Activated T-helper 9 cell treated with anti-CD3 and anti-CD28 coated beads, Interleukin-2, amount 50 U/mL, for 16 hours (primary cell): ENCODE measurements around the gene NOX3.
"Not testable (repeated sequence)": the region's sequence is repeated elsewhere in the genome, so short reads cannot be mapped to it uniquely, and the experiment has no call there.

Experiments used
- DNase-seq: peaks from one replicate; pipeline ENCODE4 v3.0.0-alpha.2; 2020; ENCODE audit warnings: low read depth

Gene NOX3

DNA sequence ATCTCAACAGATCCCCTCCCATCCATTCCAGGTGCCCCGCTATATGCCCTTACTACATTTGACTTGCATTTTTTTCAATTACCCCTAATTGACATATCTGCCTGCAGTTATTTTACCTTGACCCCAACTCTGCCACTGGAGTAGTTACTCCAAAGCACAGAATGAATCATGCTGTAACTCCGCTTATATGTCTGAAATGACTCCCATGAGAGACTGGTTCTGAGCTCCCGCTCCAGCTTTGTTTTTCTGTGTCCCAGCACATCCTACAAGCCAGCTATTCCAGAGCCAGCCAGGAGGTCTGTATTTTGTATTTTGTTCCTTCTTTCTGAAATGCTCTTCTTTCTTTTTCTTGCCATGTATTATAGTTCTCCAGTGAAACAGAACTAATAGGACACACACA lies 10.9 kb upstream of the NOX3 start:
- no peak for DNase-seq

DNA sequence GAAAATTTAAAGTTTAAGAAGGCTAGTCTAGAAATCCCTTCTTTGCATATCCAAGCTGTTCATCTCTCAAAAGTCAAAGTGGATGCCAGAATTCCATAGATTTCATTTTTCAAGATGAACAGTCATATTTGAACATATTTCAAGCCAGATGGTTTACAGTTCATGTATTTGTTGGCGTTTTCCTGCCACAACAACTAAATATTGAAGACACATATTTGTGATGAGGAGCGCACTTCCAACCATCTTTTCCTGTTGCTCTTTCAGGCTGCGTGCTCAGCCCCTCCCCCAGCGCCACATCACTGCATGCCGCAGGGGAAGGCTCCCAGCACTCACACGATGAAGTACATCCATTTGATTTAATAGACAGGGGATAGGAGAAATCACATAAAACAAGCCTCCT lies 5.9 kb upstream of the NOX3 start:
- no peak for DNase-seq

DNA sequence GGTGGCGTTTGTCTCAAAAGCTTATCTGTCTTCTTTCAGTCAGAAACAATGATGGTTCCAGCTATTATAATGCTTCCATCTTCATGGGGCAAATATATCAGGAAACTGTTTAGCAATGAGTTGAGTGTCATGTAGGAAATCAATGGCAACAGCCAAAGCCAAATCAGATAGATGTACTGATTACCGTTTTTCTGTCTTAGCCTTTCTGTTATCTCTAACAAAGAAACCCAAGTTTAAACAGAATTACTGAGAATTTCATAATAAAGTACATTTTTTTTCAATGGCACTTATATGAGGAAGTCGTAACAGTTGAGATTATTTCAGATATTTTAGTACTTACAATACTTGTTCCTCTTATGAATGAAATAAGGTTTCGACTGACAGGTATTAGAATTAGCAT lies 1.2 kb downstream of the NOX3 start:
- DNase-seq: no peak

DNA sequence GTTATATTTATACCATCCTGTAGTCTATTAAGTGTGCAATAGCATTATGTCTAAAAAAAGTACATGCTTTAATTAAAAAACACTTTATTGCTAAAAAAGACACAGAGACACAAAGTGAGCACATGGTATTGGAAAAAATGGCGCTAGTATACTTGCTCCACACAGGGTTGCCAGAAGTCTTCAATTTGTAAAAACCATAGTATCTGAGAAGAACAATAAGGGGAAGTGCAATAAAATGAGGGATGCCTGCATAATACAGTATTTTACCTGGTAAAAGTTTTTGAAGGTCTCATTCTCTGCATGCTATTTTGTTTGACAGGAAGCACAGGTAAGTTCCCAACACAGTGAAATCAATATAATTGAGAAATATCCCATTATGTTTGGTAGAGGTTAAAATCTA lies 1.6 kb downstream of the NOX3 start:
- DNase-seq: no peak

DNA sequence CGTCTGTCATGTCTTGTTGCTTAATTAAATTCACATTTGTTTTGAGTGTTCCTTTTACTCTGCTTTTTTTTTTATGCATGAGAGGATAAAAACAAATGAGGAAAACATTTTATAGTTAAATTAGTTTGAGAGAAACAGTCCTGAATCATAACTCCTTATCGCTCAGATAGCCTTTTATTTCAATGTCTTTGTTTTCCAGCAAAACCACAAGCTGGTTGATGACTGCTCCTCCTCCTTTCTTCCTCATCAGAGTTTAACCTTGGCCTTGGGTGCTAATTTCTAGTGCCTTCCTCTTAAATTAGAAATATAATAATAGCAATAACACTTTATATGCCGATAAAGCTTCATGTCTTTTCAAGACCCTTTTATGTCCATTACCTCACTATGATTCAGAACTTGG lies 3.1 kb downstream of the NOX3 start:
- DNase-seq: no peak

DNA sequence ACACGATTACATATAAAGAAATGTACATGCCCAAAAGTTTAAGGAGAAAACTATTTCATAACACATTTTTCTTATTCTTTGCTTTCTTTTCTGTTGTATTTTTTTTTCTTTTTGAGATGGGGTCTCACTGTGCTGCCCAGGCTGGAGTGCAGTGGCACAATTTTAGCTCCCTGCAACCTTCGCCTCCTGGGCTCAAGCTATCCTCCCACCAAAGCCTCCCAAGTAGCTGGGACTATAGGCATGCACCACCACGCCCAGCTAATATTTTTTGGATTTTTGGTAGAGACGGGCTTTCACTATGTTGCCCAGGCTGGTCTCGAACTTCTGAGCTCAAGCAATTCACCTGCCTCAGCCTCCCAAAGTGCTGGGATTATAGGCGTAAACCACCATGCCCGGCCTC lies 4.1 kb downstream of the NOX3 start:
- not testable (repeated sequence) for DNase-seq

DNA sequence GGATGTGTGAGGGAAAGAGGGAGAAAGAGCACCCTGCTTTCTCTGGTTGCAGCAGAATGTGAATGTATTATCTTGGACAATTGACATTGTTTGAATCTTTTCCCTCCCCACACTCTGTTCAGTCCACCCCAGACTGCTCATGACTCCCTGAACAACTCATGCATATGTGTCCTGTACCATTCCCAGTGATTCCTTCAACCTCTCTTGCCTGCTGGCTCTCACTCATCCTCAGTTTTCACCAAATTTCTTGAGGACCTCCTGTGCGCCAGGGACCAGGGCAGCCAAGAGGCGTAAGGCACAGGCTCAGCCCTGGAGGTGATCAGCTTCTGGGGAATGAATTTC lies 5.4 kb downstream of the NOX3 start:
- DNase-seq: no peak

DNA sequence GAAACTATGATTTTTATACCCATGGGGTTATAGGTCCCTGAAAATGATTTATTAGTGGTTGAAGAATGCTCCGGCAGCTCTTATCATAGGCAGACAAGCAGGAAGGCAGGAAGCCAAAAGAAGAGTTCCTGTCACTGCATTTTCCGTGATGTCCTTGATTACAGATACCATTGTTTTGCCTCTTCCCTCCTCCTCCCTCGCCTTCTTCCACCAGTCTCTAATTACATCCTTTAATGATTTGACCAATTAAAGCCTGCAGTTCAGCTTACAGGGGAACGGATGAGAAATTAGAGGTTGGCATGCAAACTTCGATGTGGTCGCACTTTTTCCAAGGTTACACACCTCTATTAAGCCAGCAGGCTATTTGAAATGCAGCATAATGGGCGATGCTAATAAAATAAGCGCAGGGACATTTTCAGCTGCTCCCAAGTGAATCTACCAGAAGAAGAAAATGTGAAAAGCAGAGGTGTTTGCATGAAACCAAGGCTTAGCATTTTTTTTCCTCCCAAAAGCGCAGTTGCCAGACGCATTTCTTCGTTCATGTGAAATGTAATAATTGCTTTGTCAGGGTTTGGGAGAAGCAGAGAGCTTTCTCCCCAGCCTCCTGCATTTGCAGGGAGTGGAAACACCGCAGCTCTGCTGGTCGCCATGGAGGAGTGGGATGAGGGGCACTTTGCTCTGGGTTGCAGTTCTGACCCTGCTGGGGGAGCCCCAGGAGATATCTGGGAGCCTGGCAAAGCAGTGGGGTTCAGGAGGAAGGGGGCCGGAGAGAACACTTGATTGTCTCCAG lies 6.0 kb downstream of the NOX3 start:
- no peak for DNase-seq

DNA sequence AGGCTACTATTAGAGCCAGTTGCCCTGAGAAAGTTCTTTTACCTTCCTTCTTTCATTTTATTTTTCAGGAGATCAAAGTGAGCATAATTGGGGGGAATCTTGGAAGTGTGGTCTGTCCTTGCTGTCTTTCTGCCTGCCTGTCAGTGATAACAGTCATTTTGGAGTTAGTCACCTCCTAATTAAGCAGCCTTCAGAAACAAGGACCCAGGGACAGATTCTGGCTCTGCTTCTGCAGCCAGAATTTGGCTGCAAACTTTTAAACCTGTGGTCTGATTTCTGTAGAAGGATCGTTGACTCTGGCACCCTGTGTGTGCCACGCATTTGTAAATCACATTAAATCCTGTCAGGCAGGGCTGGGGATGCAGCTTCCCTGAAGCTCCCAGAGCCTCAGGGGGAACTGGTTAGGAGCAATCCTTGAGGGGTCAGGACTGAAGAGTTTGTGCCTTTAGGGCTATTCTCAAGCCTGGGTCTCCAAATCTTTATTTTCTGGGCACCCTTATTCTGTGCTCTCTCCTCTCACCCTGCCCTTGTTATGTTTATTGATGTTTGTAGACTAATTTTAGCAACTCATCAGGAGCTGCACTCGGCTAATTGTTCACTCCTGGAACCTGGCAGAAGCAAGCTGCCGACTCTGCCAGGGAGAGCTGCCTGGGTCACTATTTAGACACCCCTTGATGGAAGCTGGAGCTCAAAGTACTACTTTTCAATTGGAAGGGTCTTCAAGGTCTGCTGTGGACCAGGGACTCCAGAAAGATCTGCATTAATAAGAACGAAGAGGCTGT lies 6.8 kb downstream of the NOX3 start:
- no peak for DNase-seq

DNA sequence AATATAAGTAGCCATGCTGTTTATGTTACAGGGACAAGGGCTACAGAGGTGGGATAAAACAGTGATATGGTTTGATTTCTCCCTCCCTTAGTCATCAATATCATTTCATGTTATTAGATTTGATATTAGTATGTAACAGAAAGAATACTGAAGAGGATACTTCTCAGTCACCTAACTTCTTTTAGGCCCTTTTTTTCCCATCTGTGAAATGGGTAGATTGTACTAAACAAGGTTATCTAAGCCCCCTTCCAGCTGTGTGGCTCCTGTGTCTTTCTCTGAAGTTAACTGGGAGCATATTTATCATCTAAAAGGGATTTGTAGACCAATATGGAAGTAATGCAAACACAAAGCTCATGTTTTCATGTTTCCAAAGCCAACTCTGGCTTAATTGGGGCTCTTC lies 7.7 kb downstream of the NOX3 start:
- DNase-seq: no peak

DNA sequence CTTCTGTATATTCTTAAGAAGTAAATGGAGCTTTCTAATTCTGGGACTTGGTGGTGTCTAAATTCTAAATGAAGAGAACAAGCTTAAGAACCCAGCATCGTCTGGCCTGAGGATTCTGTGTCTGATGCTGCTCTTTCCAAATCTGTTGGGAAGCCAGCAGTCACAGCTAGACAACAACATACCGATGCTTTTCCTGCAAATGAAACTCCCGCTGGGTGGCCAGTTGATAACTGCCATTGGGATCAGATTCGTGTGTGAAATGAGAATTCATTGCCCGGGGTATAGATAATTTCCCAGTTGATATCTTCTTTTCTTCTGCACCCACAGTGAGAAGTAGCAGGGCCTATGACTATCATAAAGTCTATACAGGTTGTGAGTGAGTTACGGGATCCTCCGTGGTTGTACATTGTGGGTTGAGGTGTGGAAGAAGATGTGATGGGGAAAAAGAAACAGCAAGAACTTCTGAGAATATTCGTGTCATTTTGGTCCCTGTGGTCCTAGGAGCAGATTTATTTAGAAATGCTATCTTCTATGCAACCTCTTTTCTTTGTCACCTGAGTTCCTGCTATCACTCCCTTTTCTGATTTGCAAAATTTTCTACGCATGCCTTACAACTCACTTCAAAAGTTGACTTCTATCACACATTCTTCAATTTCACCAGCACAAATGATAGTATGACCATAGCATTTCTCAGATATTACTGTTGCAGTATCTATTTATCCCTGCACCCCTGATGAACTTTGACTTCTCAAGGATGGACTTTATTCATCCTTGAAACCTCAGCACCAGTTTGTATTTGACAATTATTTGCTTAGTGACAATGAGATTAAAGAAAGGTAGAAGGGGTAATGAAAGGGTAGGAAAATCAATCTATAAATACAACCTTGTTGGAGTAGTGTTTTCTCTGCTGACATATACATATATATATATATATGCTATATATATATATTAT lies 10.4 kb downstream of the NOX3 start:
- no peak for DNase-seq

DNA sequence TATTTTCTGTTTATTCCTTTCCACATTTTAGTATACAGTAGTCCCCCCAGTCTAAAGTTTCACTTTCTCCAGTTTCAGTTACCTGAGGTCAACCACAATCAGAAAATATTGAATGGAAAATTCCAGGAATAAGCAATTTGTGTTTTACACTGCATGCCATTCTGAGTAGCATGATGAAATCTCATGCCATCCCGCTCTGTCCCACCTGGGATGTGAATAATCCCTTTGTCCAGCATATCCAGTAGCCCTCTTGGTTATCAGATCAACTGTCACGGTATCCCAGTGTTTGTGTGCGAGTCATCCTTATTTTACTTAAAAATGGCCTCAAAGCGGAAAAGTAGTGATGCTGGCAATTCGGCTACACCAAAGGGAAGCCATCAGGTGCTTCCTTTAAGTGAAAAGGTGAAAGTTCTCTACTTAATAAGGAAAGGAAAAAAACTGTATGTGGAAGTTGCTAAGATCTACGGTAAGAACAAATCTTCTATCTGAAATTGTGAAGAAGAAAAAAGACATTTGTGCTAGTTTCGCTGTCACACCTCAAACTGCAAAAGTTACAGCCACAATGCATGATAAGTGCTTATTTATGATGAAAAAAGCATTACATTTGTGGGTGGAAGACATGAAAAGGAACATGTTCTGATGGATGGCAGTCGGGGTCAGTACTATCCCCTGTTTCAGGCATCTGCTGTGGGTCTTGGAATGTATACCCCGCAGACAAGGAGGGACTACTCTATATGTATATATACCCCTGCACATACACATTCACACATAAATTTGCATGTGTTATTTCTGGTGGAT lies 11.3 kb downstream of the NOX3 start:
- DNase-seq: no peak

DNA sequence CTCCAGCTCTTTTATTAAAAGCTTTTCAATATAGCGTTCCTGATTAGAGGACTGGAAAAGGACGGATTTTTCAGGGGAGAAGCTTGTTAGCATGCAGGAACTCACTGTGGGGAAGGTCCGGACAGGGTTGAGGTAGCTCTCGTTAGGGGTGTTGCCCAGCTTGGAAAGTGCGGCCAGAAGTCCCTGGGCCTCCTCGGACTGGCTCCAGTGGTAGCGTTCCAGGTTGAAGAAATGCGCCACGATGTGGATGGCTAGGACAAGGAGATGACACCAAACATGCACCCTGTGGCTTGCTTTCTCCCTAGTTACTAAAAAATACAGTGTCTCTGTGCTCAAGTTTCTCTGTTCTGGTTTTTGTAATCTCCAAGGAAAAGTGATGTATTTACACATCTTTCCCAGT lies 12.5 kb downstream of the NOX3 start:
- no peak for DNase-seq

DNA sequence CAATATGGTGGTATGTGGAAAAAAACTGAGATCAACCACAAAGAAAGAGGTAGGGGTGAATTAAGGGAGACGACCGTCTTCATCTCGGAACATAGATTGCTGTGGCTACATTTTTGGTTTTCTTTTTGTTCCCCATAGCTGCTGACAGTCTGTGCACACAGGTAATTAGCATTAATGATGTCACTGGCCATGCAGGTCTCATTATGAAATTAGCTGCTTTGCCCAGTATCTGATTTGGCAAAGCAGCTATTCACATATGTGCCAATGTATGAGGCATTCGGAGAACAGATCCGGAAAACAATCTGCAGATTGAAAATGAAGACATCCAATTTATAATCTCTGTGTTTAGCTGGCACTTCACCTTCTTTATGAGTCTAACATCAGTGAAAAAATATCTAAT lies 13.1 kb downstream of the NOX3 start:
- DNase-seq: no peak

DNA sequence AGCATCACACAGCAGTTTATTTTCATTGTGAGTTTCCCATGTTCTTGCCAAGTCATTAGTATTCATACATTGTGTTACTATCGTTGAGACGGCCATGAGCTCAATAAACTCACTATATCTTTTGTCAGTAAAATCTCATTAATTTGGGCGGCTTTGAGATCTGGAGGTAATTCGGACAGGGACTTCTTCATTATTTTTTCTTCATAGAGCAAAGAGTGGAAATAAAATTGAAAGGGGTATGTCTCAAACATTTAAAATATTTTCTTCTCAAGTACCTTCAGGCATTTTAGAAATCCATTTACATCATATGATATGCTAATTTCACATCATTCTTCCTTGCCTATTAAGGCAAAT lies 14.6 kb downstream of the NOX3 start:
- DNase-seq: no peak

DNA sequence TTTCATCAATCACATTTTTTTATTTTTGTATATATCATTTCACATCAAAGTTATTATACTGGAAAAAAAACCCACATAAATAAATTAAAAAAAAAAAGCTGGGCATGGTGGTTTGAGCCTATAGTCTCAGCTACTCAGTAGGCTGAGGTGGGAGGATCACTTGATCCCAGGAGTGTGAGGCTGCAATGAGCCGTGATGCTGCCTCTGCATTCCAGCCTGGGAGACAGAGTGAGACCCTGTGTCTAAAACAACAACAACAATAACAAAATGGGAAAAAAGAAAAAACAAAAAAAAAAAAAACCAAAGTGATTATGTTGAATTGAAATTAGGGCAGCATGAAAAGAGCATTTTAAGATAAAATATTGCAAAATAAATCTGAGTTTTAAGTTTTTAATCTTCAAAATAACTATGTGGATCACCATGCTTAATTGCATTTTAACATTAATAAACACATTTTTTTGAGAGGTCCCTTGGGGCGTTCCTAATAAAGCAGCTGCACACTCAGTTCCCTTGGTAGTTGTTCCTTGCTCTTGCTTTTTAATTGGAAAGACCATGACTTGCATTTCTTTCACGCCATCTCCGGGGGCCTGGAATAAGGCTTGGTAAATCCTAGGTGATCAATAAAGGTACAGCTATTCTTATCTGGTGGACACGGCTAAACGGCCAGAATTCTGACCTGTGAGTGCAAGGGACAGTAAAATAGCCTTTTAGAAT lies 15.1 kb downstream of the NOX3 start:
- no peak for DNase-seq

DNA sequence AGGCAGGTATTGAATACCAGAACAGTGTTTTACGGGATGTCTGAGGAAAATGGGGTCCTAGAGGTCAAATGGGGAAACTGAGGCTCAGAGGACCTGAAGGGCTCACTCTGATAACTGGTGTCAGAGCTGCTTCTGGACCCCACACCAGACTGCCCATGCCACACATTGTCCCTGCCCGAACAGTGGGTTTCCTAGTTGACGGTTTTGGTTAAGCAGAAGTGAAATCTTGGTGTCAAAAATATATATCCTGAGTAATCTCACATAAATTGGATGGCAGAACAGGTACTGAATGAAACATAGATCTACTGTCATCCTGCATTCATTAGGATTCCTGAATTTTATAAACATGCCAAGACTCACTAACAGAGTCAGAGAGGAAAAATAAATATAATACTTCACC lies 16.3 kb downstream of the NOX3 start:
- DNase-seq: no peak

DNA sequence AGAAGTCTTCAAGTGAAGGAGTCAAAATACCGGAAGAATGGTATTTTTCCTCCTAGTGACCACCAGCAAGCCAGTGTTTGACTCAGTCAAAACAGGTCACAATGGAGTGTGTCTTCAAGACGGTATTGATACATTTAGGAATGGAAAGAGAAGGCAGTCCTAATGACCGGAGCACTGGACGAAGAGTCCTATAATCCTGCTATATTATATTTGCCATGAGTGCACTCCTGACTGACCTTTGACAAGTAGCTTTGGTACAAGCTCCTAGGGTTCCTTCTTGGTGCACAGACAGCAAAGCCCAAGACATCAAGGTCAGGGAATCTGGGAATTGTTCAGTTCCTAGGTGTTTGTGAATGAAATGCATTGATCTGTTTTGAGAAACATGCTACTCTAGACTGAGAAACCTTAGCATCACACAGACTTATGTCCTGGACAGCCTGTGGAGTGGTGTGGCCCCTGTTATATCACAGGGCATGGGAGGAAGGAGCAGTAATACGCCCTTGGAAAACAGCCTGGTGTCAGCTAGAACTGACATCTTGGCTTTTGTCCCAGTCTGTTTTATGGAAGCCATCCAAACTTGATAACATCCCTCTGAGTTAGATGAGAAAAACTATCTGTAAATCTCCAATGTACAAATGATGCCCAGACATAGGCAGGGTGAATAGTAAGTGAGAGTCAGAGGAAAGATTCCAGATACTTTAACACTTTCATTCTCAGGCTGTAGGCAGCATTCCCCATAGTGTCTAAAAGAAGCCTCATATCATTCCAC lies 18.5 kb downstream of the NOX3 start:
- DNase-seq: no peak

DNA sequence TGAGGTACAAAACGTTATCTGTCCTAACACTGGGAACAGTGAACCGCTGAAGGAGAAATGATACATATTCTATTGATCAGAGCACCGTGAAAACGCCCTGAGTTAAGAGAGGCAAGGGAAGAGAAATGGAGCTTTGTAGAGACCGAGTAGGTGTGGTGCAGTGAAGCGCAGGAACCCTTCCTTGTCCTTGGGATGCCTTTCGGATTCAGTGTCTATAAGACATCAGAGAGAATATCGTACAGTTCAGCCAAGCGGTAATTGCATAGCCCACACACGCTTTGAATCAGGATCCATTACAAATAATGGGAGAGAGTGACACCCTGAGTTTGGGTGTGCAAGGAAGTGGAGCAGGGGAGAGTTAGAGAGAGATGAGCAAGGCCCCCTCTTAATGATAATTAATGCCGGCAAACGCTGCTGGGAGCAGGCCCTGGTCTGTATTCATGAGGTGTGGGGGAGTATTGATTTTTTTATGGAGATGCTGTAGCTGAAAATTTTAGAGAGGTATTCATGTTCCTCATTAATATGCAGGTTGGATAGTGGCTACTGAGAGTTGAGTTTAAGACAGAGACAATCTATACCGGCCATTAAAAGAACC lies 20.7 kb downstream of the NOX3 start:
- DNase-seq: no peak

DNA sequence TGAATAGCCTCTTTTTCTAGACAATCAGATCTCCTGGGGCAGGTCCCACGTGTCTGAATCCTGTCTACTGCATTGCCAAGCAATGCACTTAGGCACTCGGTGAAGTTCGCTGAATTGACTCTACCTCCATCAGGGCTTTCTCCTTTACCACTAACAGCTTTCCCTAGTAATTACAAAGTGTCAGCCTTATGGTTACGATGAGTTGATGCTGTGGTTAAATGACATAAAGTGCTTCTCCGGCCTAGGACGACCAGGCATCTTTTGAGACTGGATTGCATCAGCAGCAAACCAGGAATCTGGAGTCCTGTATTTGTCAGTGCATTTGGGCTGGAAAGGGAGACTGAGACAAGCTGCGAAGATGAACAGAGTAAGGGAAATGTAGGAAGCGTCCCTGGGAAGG lies 21.5 kb downstream of the NOX3 start:
- no peak for DNase-seq
